Lower leg skin (tissue), 3 donors: ENCODE results near the gene ADIPOR1.
"Not testable (repeated sequence)": the region's sequence is repeated elsewhere in the genome, so short reads cannot be mapped to it uniquely, and the experiment has no call there.

Source experiments
- POLR2A ChIP-seq, 2 donors: fragments of 450-650 bp; IDR thresholded peaks; one replicate each; pipeline ENCODE4 v1.6.1; 2016 to 2017; ENCODE audit warnings: antibody characterized with exemption in 2 of 2, mild to moderate bottlenecking in 1 of 2, moderate library complexity in 1 of 2
- TF ChIP-seq, protein P1 (sequence below), 3 donors: fragments of 450-650 bp; IDR thresholded peaks; one replicate each; pipeline ENCODE4 v1.5.1; 2016; ENCODE audit warnings: antibody characterized with exemption in 3 of 3, mild to moderate bottlenecking in 3 of 3, moderate library complexity in 2 of 3

DNA sequence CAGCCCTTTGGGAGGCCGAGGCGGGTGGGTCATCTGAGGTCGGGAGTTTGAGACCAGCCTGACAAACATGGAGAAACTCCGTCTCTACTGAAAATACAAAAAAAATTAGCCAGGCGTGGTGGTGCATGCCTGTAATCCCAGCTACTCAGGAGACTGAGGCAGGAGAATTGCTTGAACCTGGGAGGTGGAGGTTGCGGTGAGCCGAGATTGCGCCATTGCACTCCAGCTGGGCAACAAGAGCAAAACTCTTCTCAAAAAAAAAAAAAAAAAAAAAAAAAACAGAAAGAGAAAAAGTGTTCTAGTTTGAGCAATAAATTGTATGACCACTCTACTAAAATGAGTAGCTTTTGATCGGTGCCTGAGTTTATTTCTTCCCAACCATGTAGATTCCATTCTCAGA, 28.0 kb upstream of the ADIPOR1 start:
- TF ChIP-seq, protein P1, sequence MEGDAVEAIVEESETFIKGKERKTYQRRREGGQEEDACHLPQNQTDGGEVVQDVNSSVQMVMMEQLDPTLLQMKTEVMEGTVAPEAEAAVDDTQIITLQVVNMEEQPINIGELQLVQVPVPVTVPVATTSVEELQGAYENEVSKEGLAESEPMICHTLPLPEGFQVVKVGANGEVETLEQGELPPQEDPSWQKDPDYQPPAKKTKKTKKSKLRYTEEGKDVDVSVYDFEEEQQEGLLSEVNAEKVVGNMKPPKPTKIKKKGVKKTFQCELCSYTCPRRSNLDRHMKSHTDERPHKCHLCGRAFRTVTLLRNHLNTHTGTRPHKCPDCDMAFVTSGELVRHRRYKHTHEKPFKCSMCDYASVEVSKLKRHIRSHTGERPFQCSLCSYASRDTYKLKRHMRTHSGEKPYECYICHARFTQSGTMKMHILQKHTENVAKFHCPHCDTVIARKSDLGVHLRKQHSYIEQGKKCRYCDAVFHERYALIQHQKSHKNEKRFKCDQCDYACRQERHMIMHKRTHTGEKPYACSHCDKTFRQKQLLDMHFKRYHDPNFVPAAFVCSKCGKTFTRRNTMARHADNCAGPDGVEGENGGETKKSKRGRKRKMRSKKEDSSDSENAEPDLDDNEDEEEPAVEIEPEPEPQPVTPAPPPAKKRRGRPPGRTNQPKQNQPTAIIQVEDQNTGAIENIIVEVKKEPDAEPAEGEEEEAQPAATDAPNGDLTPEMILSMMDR (IDR thresholded peaks at IDR 0.05), result not testable (repeated sequence)
- not testable (repeated sequence) for TF ChIP-seq POLR2A (IDR thresholded peaks at IDR 0.05)
